GM18858 (cell line): ENCODE data around the gene DSP.

Experiments
- ATAC-seq: cut with Tn5 transposase; IDR thresholded peaks from one replicate; pipeline ENCODE4 v1.9.1; 2021; ENCODE audit not compliant: unreplicated experiment

The DSP gene

DNA sequence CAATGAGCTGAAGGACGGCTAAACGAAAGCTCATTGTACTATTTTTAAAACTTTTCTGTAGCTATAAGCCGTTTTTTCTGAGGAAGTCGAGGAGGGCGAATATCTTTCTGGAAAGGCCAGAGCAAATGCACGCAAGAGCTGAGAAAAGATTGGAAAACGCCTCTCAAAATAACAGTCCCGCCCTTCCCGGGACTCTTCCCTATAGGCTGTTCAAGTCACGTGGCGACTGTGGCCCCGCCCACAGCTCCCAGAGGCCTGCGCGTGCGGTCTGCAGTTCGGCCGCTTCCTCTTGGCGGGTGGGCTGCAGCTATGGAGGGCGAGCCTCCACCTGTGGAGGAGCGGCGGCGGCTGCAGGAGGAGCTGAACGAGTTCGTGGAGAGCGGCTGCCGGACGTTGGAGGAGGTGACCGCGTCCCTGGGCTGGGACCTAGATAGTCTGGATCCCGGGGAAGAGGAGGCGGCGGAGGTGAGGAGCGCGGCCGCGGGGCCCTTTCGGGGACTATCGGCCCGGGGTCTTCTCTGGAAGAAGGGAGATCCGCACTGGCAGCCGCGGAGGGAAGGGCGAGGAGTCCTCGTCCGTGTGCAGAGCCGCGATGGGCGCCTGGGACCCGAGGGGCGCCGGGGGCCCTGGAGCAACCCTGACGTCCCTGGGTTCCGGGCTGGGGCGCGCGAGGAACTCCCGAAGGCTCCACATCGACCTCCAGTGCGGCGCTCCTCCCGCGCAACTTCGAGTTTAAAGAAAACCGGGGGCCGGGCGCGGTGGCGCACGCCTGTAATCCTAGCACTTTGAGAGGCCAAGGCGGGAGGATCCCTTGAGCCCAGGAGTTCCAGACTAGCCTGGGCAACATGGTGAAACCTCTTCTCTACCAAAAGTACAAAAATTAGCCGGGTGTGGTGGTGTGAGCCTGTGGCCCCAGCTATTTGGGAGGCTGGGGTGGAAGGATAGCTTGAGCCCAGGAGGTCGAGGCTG lies 48.8 kb downstream of the DSP start, which contains the start of gene SNRNP48:
TSS of gene SNRNP48 (plus strand) at position 250 of the 969 bp plus-strand sequence. CDS start at position 310, 60 bp downstream.
- ATAC-seq: peak; percentile 99

- no peak for ATAC-seq
Observed at GRCh38 chr6:7590918-7591302, 49.4 kb downstream of the DSP start.

GRCh38 chr6:7591770-7592169 lies 50.3 kb downstream of the DSP start:
- no peak for ATAC-seq

DNA sequence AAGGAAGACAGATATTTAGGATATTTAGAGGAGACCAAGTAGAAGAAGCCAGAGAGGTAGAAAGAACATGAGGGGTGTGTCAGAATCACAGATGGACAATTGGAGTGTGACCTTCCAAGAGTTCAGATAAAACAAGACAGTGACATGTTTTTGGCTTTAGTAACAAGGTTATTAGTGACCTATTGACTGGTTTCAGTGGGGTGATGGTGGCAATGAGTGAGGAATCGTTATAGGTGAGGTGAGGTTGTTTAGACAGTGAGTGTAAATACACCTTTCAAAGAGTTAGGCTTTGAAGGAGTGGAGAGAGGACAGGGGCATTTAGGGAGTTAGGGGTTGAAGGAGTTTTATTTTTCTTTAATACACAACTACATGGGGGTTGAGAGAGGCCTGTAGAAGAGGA lies 51.8 kb downstream of the DSP start:
- no peak for ATAC-seq

GRCh38 chr6:7594579-7595125 lies 53.2 kb downstream of the DSP start:
- no peak for ATAC-seq

GRCh38 chr6:7604003-7604402 lies 62.5 kb downstream of the DSP start:
- no peak for ATAC-seq

- peak; percentile 83 for ATAC-seq
Observed at GRCh38 chr6:7604506-7604905, 63.0 kb downstream of the DSP start.

DNA sequence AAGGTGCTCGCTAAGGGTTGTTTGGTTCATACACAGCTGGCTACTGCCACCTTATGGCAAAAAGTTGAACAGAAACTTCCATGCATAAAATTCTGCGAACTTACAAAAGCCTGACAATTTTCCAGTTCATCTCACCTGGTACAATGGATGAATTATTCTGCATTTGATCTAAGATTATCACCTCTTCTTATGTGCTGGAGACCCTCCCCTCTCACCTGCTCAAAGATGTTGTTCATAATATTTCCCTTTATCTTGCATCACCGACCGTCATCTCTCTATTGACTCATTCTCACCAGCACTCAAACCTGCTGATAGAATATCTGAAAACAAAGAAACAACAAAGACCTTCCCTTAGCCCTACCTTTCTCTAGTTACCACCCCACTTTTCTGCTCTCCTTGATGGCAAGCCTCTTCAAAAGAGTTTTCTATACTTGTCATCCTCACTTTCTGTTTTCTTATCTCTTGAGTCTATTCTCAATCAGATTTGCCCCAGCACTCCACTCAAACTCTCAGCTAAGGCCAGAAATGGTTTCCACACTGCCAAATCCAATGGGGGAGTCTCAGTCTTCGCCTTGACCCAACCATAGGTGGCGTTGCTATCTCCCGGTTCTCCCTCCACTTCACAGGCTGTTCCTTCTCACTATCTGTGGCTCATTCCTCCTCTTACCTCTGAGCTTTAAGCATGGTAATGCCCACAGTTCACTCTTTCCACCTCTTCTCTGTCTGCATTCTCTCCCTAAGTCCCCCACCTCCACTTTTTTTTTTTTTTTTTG lies 74.3 kb downstream of the DSP start:
- no peak for ATAC-seq

DNA sequence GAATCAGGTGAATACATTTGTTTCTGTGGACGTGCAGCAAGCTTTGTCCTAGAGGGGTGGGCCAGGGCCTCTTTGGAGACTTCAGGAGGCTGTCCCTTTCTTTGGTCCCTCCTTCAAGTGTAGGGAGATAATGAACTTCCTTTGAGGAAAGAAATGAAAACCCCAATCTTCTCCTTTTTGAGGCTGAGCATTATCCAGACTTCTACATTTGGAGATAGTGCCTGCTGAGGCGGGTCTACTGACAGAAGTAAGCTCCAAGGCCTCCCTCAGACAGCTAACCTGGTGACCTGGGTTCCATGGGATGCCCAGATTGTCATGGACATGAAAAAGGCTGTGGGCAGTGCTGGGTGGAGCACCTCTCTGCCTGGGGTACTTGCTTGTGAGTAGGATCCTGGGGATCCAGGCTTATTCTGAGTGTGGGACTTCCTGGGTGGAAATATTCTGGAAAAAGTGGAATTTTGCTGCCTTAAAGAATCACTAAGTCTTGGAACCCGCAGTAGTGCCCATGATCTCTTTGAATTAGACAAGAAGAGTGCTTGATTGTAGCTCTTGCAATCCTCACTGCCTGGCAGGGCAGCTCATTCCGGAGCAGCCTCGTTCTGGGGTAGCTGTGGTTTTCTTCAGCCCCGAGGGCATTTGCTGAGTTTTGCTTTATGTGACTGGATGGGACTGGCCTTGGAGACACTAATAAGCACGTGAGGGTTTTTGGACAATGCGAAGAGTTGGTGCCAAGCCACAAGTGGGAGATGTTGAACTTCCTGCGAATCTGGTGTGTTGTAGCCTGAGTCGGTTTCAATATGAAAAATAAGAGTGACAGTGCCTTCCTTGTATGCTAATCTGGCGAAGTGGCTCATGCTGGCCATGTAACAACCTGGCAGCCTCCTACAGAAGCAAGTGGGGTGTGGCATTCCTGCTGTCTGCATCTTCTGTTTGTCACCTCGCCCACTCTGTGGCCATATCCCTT lies 76.6 kb downstream of the DSP start:
- peak; percentile 76 for ATAC-seq

DNA sequence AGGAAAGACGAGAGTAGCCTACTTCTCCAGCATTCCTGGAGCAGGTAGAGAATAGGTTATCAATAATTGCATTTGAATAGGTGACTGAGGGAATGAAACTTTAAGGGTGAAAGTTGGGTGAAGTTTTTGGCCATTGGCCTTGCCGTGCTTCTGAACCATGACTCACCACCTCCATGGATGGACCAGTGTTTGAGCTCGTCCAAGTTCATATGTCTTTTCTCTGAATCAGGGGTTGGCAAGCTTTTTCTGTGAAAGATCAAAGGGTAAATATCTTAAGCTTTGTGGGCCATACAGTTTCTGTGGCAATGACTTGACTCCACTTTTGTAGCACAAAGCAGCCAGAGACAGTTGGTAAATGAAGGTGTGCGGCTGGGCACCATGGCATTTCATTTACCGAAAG lies 80.3 kb downstream of the DSP start:
- ATAC-seq: no peak

- no peak for ATAC-seq
Observed at GRCh38 chr6:7624796-7625710, 83.6 kb downstream of the DSP start.

DNA sequence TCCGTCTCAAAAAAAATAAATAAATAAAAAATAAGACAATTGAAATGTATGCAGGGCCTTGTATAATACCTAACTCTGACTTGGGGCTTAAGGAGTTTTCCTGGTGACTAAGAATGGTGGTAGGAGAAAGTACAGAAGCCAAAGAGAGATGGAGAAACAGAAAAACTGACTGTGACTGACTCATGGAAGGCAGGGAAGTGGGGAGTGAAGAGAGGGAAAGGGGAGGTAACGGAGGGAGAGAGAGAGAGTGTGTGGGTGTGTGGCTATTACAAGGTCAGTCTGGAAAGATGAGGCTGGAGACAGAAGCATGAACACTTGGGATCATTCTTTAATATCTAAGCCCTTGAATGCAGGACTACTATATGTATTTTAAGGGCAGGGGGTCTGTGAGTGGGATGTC lies 87.0 kb downstream of the DSP start:
- ATAC-seq: no peak

- no peak for ATAC-seq
Observed at GRCh38 chr6:7628909-7629308, 87.4 kb downstream of the DSP start.

DNA sequence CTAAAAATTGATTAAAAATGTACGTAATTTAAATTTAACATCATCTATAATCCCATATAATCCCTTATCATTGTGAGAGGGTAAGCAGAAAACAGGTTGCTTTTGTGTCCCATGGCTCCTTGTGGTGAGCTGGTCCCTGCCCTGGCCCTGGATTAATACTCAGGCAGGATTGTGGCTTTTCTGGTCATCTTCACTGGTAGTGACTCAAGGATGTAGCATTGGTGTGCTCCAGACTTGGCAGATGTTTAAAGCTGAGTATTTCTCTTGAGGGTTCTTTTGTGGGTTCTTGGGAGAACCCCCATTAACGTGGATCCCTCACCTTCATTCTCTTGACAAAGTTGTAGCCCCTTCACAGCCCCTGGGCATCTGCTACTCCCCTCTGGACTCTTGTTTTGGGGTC lies 87.8 kb downstream of the DSP start:
- ATAC-seq: no peak

GRCh38 chr6:7630792-7631191 lies 89.3 kb downstream of the DSP start:
- no peak for ATAC-seq

DNA sequence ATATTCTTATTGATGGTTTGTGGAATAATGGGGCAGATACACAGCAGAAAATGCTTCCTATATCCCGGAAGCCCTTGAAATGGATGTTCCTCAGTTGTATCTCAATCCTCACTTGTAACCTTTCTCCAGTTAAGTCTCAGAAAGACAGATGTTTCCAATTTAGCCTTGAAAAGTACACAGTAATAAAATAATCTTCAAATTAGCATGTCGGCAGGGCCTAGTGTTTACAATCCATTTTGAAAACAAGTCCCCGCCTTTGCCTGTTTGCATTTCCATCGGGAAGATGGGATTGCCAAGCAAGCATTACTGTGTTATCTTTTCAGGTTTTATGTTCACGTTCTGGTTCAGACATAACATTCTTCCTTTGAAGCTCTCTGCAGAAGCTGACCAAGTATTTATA lies 90.0 kb downstream of the DSP start:
- ATAC-seq: no peak

DNA sequence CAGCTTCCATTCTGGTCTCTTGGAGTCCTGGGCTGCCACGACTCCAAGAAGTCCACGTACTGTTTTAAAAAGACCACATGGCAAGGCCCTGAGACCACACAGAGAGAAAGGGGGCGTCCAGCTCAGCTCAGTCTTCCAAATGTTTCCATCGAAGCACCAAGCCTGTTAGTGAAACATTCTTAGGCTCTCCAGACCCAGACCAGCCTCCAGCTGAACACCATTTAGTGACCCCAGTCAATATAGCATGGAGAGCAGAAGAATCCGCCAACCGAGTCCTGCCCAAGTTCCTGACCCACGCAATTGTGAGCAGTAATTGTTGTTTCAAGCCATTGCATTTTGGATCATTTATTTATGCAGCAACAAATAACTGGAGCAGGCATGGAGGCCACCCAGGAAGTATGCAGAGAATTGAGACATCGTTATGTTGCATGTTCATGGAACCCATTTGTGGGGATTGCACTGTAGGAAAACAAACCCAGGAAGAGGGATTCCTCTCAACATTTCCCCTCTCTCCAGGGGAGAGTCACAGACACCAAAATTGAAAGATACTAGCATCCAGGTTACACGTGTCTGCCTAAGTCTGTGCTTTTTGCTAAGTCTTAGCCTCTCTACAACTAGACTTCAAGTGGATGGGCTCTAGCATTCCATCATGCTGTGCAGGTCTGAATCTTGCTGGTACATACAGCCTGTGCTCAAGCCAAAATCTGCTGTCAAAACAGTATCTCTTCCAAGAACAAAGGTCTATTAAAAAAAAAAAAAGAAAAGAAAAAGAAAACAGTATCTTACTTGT lies 91.2 kb downstream of the DSP start:
- ATAC-seq: no peak

GRCh38 chr6:7633361-7633760 lies 91.9 kb downstream of the DSP start:
- no peak for ATAC-seq

DNA sequence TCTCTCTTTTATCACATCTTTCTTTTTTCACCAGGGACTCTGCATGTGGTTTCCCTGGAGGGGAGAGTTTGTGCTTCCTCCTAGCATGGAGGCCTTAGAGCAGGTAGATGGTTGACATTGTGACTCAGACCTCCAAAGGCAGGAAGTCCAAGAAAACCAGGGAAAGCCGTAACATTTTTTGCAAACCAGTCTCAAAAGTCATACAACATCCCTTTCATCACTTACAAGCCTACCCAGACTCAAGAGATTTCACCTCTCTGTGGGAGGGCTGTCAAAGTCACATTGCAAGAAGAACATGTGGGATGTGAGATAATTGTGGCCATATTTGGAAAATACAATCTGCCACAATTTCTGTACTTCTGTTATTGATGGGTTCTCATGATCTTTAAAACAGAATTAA lies 94.7 kb downstream of the DSP start:
- ATAC-seq: no peak
